Spleen (tissue), 7 donors: ENCODE data around the gene PBX1.

ENCODE experiments used
- POLR2A ChIP-seq, 3 donors: fragments of 450-650 bp; IDR thresholded peaks; one replicate each; pipeline ENCODE4 v1.5.1; 2017; ENCODE audit warnings: antibody characterized with exemption in 3 of 3, mild to moderate bottlenecking in 1 of 3
- TF ChIP-seq, protein P1 (sequence below), 11 experiments: fragments of 200-600 bp in 7 of 11; fragments of 450-650 bp in 4 of 11; sonication (generic) in 4 of 11; IDR thresholded peaks in 8 of 11; conservative IDR thresholded peaks in 3 of 11; 1 replicate in 7 of 11; 2 replicates in 4 of 11; pipeline versions ENCODE4 v1.4.0 to v1.8.0; 2016 to 2021; ENCODE audit warnings: antibody characterized with exemption in 11 of 11, inconsistent platforms in 4 of 11, mild to moderate bottlenecking in 1 of 11
- donor health status: DM: no; HTN: no; CAD: no; lungs with moderate emphysema.
- donor health status: DM: no; HTN: no; CAD: no.
- donor health status: DM: no; HTN: no; CAD: no.

DNA sequence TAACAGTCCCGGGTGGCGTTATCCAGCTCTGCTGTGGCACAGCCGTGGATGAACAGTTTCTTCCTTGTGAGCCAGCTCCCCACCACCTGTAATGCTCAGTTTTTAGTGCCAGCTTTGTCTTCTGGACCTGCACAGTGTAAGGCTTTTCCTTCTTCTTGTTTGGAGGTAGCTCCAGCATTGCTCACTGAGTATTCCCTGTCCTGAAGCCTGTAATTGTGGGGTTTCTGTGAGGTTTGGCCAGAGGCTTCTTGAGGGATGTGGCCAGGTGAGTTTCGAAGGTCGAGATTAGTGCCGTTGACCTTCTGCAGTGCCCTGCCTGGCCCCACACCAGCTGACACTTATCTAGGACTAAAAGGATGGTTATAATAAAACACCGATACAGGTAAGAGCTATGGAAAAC lies 75.0 kb downstream of the PBX1 start:
- TF ChIP-seq, protein P1, sequence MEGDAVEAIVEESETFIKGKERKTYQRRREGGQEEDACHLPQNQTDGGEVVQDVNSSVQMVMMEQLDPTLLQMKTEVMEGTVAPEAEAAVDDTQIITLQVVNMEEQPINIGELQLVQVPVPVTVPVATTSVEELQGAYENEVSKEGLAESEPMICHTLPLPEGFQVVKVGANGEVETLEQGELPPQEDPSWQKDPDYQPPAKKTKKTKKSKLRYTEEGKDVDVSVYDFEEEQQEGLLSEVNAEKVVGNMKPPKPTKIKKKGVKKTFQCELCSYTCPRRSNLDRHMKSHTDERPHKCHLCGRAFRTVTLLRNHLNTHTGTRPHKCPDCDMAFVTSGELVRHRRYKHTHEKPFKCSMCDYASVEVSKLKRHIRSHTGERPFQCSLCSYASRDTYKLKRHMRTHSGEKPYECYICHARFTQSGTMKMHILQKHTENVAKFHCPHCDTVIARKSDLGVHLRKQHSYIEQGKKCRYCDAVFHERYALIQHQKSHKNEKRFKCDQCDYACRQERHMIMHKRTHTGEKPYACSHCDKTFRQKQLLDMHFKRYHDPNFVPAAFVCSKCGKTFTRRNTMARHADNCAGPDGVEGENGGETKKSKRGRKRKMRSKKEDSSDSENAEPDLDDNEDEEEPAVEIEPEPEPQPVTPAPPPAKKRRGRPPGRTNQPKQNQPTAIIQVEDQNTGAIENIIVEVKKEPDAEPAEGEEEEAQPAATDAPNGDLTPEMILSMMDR (IDR thresholded peaks at IDR 0.05 in 8 of 11, conservative IDR thresholded peaks at IDR 0.05 in 3 of 11): no peak
- no peak for TF ChIP-seq POLR2A (IDR thresholded peaks at IDR 0.05)
